PC-3 (cell line): ENCODE data around the gene ZDHHC21. TPM values are rescaled to one million over a fixed set of nuclear protein-coding genes. Genes with fewer than 3 reads are reported as not detected.

ENCODE experiments used
- ATAC-seq: fragments of 200-7000 bp; cut with Tn5 transposase; 2 replicates; pipeline ENCODE4 v1.9.1; 2020; ENCODE audit warnings: mild to moderate bottlenecking, moderate library complexity
- BruUV-seq: library from RNA; stranded (reverse); fragments of 400-500 nt; replicated peaks from 2 replicates; lab custom pipeline; 2021; lab: Mats Ljungman, UMichigan
- CTCF ChIA-PET: fragments of 300-600 bp; sonication (Branson Sonifier 250); formaldehyde crosslinking; loops from one replicate; lab custom pipeline; 2022; ENCODE audit warnings: antibody characterized with exemption; lab: Charles Lee
- POLR2A ChIA-PET: fragments of 300-600 bp; sonication (Branson Sonifier 250); formaldehyde crosslinking; loops from one replicate; lab custom pipeline; 2022; ENCODE audit warnings: antibody characterized with exemption; ENCODE audit not compliant: unreplicated experiment; lab: Charles Lee
- DNase-seq: peaks from one replicate; pipeline ENCODE4 v3.0.0-alpha.2; 2015
- H2AFZ ChIP-seq: fragments of 300-600 bp; sonication (generic); 2 replicates; pipeline ENCODE4 v1.6.0; 2016; ENCODE audit warnings: antibody characterized with exemption, low read length
- H3F3A ChIP-seq: fragments of 300-600 bp; sonication (generic); one replicate; pipeline ENCODE4 v1.6.0; 2017; ENCODE audit warnings: antibody characterized with exemption, low read length, control low read depth, mild to moderate bottlenecking; ENCODE audit not compliant: unreplicated experiment
- H3K27ac ChIP-seq: fragments of 300-600 bp; sonication (generic); 2 replicates; pipeline ENCODE4 v1.5.1; 2016; ENCODE audit warnings: mild to moderate bottlenecking, low read length
- H3K27me3 ChIP-seq: fragments of 300-600 bp; sonication (generic); 2 replicates; pipeline ENCODE4 v1.6.1; 2016; ENCODE audit warnings: low read length, mixed read lengths
- H3K36me3 ChIP-seq: fragments of 300-600 bp; sonication (generic); 2 replicates; pipeline ENCODE4 v1.6.1; 2016; ENCODE audit warnings: low read depth, mixed run types, low read length, mixed read lengths
- H3K4me1 ChIP-seq: fragments of 300-600 bp; sonication (generic); 2 replicates; pipeline ENCODE4 v1.5.1; 2016; ENCODE audit warnings: low read length; ENCODE audit not compliant: insufficient read depth
- H3K4me2 ChIP-seq: fragments of 300-600 bp; sonication (generic); 2 replicates; pipeline ENCODE4 v1.6.0; 2016; ENCODE audit warnings: low read length
- H3K4me3 ChIP-seq: fragments of 300-600 bp; sonication (generic); 2 replicates; pipeline ENCODE4 v1.5.1; 2016; ENCODE audit warnings: mild to moderate bottlenecking, low read length, mixed read lengths
- H3K79me2 ChIP-seq: fragments of 300-600 bp; sonication (generic); 2 replicates; pipeline ENCODE4 v1.6.1; 2017; ENCODE audit warnings: low read length, mixed read lengths
- H3K9ac ChIP-seq: fragments of 300-600 bp; sonication (generic); 2 replicates; pipeline ENCODE4 v1.6.0; 2016; ENCODE audit warnings: mild to moderate bottlenecking, low read length
- H3K9me2 ChIP-seq: fragments of 300-600 bp; sonication (generic); replicated peaks from 2 replicates; pipeline ENCODE4 v1.6.1; 2016; ENCODE audit warnings: mixed run types, low read length, mixed read lengths
- H3K9me3 ChIP-seq: fragments of 300-600 bp; sonication (generic); 2 replicates; pipeline ENCODE4 v1.6.1; 2016; ENCODE audit warnings: low read length, mixed read lengths
- H4K20me1 ChIP-seq: fragments of 300-600 bp; sonication (generic); 2 replicates; pipeline ENCODE4 v1.6.1; 2016; ENCODE audit warnings: low read length, mixed read lengths
- EZH2 ChIP-seq: fragments of 300-600 bp; sonication (generic); IDR thresholded peaks from one replicate; pipeline ENCODE4 v1.6.1; 2017; ENCODE audit warnings: antibody characterized with exemption, mild to moderate bottlenecking, low read length; ENCODE audit not compliant: unreplicated experiment
- EZH2phosphoT487 ChIP-seq: fragments of 300-600 bp; sonication (generic); IDR thresholded peaks from 2 replicates; pipeline ENCODE4 v1.6.1; 2018; ENCODE audit warnings: mild to moderate bottlenecking, antibody characterized with exemption, low read length, borderline replicate concordance
- intact Hi-C: fragments of 100-400 bp; cut with micrococcal nuclease; formaldehyde crosslinking; loops from 2 replicates; pipeline ENCODE4 v1.9.0; 2023
- total RNA-seq: library from RNA; depleted of rRNA; stranded (reverse); fragments of >200 nt; gene quantifications from 2 replicates; pipeline ENCODE4 v1.2.3, GENCODE V29; 2014; rRNA removed
- TF ChIP-seq, protein P1 (sequence below): fragments of 300-600 bp; sonication (generic); conservative IDR thresholded peaks from 2 replicates; pipeline ENCODE4 v1.5.1; 2017; ENCODE audit warnings: antibody characterized with exemption, low read depth, mild to moderate bottlenecking, low read length

ZDHHC21 gene
- total RNA-seq, 1 experiment from 2014 or later, result 6.2 TPM

DNA sequence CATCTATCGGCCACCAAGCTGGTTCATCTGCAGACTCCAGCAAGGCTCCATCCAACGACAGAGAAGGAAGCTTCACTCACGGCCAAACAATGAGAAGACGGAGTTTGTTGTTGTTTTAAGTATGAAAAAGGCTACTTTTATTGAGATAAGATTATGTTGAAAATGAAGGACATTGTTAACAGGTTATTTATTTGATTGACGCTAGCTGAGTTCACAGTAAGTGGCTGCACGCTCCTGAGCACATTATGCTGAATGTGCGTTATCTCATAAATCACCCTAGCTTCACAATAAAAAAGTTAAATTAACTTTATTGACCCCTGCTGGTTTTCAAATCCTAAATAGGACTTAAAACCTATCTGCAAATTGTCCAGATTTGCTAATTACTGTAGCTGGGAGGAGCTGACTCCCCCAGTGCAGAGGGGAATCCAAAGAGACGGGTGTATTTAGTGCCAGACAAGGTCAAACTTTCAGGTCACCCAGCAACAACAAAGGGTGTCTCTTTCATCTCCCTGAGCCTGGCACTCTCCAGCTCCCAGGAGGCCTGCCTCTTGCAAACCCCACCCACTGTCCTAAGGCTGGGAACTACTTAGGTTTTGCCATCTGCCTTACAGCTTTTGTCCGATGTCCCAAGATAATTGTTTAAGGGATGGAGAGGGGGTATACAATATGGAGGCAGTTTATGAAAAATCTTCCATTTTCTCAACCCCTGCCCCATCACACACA lies 129.2 kb downstream of the ZDHHC21 start:
- no TSS peak for BruUV-seq
- Histone ChIP-seq H3K9ac (no peak overlapping the region), H3K4me3 (no peak overlapping the region), H3K9me2 (no peaks in the 10 kb centered on the region), H3K4me2 (no peak overlapping the region), H3F3A (no peaks in the 10 kb centered on the region), H3K9me3 (no peaks in the 10 kb centered on the region), H3K27ac (no peak overlapping the region), H2AFZ (no peak overlapping the region), H3K36me3 (no peaks in the 10 kb centered on the region), H4K20me1 (no peaks in the 10 kb centered on the region), H3K27me3 (no peaks in the 10 kb centered on the region), H3K4me1 (no peaks in the 10 kb centered on the region), H3K79me2 (no peaks in the 10 kb centered on the region)
- DNase-seq (no peak), ATAC-seq (no peak)
- TF ChIP-seq EZH2 (no peak), EZH2phosphoT487 (no peak)
- TF ChIP-seq, protein P1, sequence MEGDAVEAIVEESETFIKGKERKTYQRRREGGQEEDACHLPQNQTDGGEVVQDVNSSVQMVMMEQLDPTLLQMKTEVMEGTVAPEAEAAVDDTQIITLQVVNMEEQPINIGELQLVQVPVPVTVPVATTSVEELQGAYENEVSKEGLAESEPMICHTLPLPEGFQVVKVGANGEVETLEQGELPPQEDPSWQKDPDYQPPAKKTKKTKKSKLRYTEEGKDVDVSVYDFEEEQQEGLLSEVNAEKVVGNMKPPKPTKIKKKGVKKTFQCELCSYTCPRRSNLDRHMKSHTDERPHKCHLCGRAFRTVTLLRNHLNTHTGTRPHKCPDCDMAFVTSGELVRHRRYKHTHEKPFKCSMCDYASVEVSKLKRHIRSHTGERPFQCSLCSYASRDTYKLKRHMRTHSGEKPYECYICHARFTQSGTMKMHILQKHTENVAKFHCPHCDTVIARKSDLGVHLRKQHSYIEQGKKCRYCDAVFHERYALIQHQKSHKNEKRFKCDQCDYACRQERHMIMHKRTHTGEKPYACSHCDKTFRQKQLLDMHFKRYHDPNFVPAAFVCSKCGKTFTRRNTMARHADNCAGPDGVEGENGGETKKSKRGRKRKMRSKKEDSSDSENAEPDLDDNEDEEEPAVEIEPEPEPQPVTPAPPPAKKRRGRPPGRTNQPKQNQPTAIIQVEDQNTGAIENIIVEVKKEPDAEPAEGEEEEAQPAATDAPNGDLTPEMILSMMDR, result no peak
- intact Hi-C loops, result no loop called here
- CTCF ChIA-PET, result no interaction called here
- POLR2A ChIA-PET, result no interaction called here

DNA sequence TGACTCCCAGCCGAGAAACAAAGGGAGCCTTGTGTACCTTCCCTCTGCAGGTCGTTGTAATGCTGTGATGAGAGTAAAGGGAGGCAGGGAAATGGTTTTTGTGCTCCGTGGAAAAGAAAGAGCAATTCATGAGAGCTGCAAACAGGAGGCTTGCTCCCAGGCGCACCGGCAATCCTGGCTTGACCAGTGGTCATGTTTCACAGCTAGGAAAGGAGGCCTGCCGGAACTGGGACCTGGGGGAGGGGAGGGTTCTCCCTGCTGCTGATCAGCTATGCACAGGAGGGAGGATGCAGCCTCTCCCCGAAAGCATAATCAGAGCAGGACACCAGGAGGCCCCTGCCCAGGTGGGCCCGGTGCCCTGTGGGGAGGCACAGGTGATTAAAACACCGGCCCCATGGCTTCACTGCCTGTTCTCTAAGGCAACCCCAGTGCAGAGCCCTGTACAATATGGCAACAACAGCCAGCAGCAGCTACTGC lies 131.3 kb downstream of the ZDHHC21 start:
- peak; percentile 1 for DNase-seq
- no peaks in the 10 kb centered on the region for H4K20me1 ChIP-seq
- H3K4me1 ChIP-seq, result no peaks in the 10 kb centered on the region
- no peak overlapping the region for H3K4me3 ChIP-seq
- no peak; the same call in 1 of the 2 replicates for ATAC-seq
- H3K4me2 ChIP-seq, result 0 out of 2 replicates have a peak overlapping the region, but pooled peaks have one; percentile 1
- ChIA-PET CTCF (no interaction called here), POLR2A (no interaction called here)
- H3K9ac ChIP-seq, result no peak overlapping the region
- no peak overlapping the region for H2AFZ ChIP-seq
- intact Hi-C loops, result no loop called here
- H3F3A ChIP-seq, result no peaks in the 10 kb centered on the region
- H3K79me2 ChIP-seq, result no peaks in the 10 kb centered on the region
- no peaks in the 10 kb centered on the region for H3K9me2 ChIP-seq
- no peak for TF ChIP-seq EZH2phosphoT487
- no peak for TF ChIP-seq EZH2
- TF ChIP-seq, protein P1, result no peak
- no peaks in the 10 kb centered on the region for H3K27me3 ChIP-seq
- no TSS peak for BruUV-seq
- no peak overlapping the region for H3K27ac ChIP-seq
- no peaks in the 10 kb centered on the region for H3K9me3 ChIP-seq
- no peaks in the 10 kb centered on the region for H3K36me3 ChIP-seq

Other genes with a start within 250 kb of the ZDHHC21 start
- not detected in 2 replicates for gene CER1, start 29.3 kb upstream of the ZDHHC21 start, total RNA-seq
- gene FREM1, start 217.0 kb upstream of the ZDHHC21 start, total RNA-seq, result 0.52 and 1.2 TPM in 2 replicates